ENCODE results near the gene OBI1.

OBI1 gene

DNA sequence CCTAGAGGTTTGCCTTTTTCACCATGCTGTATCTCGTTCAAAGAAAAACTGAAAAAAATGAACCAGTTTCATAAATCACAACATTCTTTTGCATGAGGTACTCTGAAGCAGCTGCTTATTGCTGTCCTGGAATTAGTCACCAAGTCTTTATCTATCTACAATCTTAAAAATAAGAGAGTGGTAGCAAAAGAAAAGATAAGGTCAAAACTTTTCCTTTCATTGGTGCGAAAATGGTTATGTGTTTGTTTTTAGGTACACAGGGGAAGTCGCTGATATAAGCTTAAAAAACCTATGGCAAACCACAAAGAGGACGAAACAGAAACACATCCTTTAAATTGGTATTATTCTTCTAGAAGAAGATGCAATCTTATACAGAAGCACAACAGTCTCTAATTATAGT, 20.7 kb downstream of the OBI1 start:
- DNase-seq = no peak

DNA sequence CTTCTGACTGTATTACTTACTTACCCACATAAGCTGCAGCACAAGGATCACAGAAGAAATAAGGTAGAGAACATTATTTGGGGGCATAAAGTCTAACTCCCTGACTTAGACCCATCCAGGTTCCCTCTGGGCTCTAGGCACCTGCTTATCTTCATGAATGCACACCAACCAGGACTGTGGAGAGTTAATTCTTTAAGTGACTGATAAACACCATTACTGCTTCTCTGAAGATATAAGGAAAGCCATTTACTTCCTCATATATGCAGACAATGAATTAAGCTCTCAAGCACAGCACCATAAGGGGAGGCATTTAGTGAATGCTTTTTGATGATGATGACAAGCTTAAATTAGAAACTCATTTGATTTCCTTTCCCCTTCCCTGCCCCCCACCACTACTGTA, 22.5 kb downstream of the OBI1 start:
- DNase-seq = no peak

DNA sequence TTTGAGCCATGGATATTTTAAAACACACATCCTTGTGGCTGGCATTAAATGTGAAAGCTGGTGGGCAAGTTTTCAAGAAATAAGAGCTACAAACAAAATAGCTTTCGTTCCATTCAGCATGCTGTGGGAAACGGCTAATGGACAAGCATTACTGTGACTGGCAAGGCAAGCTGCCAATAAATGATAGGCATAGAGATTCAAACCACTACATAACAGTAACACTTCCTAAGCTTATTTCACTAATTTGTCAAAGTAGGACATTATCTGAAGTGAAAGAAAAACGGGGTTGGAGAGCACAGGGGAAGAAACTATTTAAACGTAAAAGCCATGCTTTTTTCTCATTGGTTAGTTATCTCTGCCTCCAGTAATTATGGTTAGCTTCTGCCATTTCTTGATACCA, 26.0 kb downstream of the OBI1 start:
- DNase-seq = no peak

- DNase-seq = no peak
These were observed 27.9 kb downstream of the OBI1 start for GRCh38 chr13:78631077-78631476.

- DNase-seq = no peak
These were observed 28.4 kb downstream of the OBI1 start for GRCh38 chr13:78630511-78630910.

GRCh38 chr13:78625384-78625783, 33.6 kb downstream of the OBI1 start:
- no peak for DNase-seq

GRCh38 chr13:78623132-78623531, 35.8 kb downstream of the OBI1 start:
- no peak for DNase-seq

DNA sequence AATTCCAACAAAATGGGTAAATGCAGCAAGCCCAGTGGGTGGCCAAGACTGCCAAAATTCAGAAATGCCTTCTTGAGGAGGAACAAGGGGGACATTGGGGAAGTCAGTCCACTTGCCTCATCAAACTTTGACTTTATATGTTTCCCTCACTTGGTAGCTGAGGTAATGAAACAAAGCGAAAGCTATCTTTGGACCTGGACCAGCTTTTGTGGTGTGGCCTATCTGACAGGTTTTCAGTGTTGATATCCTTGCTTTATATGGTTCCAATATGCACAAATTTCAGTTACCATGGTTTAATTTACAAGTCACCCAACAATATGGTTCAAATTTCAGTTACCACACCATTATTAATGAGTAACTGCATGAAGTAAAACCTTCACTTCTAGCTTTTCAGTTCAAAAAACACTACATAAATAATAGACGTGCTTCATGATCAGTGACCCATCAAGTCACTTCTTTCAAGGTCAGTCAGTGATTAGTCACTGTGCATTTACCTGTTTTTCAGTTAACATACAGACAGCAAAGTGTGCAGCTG, 38.0 kb downstream of the OBI1 start:
- no peak for DNase-seq

- no peak for DNase-seq
These were observed 40.5 kb downstream of the OBI1 start for GRCh38 chr13:78618411-78618810.

- no peak for DNase-seq
These were observed 47.9 kb downstream of the OBI1 start for GRCh38 chr13:78611040-78611439.

- DNase-seq = no peak
These were observed 48.5 kb downstream of the OBI1 start for GRCh38 chr13:78610381-78610883.

DNA sequence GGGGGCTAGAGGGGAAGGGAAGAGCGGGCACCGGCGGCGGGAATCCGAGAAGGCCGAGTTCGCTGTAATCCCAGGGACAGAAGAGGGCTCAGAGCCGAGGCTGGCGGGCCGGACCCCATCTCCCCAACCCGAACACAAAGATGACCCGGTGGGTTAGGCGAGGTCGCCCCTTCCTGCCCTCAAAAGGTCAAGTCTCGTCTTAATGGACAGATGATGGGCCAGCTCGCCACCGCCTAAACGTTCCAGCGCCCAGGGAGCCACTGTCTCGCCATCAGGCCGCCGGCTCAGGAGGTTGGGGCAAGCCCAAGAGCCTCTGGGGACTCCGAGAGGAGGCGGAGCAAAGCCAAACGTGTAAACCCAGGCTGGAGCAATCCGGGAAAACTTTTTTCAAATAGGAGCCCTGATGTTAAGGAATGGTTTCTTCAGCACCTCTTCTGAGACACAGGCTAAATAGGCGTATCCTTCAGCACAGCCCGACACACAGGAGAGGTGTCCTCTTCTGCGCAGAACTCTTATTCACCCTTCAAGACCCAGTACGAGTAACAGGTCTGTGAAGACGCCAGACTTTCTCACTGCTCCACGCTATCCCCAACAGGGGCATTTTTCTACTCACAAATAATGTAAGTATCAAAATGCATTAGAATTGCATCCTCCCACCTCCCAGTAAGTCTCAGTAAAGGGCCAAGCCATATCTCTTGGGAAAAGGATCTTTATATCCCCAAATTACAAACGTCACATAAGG, 49.3 kb downstream of the OBI1 start:
- DNase-seq = no peak

- DNase-seq = no peak
These were observed 50.1 kb downstream of the OBI1 start for GRCh38 chr13:78608688-78609463.

- DNase-seq = no peak
These were observed 50.7 kb downstream of the OBI1 start for GRCh38 chr13:78608252-78608687.

DNA sequence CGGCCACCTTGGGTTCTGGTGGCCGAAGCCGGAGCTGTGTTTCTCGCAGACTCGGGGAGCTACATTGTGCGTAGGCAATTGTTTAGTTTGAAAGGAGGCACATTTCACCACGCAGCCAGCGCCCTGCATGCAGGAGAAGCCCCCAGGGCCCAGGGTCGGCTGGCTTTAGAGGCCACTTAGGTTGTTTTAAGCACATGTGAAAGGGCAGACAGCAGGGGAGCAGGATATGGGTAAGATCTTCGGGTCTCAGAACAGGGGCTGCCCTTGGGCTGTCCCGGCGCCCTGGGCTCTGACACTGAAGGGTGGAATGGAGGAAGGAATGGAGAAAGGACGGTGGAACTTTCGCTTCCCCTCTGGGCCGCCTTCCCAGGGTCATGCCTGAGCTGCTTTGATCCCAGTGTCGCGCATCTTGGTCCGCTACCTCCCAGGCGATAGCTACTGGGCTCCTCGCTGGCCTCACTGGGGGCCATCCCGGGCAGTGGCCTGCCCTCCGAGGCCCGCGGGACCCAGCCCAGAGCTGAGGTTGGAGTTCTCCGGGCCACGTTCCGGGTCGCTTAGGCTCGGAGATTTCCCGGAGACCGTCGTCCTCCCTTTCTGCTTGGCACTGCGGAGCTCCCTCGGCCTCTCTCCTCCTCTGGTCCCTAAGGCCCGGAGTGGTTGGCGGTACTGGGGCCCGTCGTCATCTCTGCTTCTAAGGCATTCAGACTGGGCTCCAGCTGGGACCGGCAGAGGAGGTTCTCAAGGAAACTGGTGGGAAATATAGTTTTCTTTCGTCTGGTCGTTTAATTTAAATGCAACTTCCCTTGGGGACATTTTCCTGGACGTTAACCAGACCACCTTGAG, 51.3 kb downstream of the OBI1 start:
- DNase-seq = no peak

- DNase-seq = no peak
These were observed 52.2 kb downstream of the OBI1 start for GRCh38 chr13:78606471-78607408.

DNA sequence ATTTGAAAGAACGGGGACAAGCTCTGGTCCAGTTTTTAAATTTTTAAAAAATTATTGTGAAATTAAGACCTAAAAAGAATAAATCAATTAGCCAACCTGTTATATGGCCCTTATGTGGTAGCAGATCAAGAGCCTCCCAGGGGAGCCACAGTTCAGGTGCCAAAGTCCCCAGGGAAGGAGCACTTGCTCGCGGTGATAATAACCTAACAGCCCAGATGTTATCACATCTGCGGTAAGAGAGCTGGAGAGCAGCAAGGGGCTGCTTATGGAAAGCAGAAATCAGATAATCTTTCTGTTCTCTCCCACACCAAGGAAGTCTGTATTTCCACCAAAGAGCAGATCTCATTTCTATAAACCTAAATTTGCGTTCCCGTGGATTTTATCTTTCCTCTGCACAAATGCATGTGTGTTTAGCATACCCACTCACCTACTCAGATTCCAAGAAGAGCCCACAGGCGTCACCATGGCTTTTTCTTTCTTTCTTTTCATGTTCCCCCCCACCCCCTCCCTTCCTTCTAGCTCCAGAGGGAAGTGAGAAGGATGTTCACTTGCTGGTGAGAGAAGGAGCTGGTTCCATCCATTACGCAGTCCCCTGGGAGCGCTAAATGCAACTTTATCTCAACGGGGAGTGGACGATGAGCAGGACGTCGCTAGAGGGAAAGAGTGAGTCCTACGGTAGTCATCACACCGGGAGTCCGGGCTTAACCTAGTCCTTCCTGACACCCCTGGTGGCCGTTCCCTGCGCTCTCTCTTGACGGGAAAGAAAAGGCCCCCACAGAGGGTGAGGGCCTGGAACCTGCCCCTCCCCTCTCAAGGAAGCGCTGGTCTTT, 54.0 kb downstream of the OBI1 start:
- no peak for DNase-seq

GRCh38 chr13:78603240-78603957, 55.6 kb downstream of the OBI1 start, which contains the start of gene POU4F1:
Gene POU4F1, minus strand, starts transcription at chr13:78603552. Its CDS starts 226 bp downstream, at chr13:78603326.
- peak; percentile 33 for DNase-seq

GRCh38 chr13:78602561-78603239, 56.3 kb downstream of the OBI1 start:
- no peak for DNase-seq

Measured in NCI-H2029 treated with DMSO at 0.1 percent for 48 hours (cell line).